ENCODE measurements around the gene MVB12B.

GRCh38 chr9:126496181-126496576 lies 169.6 kb downstream of the MVB12B start:
- no peak for TF ChIP-seq CTCF (IDR thresholded peaks at IDR 0.05)
- TF ChIP-seq POLR2A (IDR thresholded peaks at IDR 0.05): no peak
- no peak for TF ChIP-seq EP300 (IDR thresholded peaks at IDR 0.05; ENCODE audit: low read depth)
- TF ChIP-seq POLR2AphosphoS5 (IDR thresholded peaks at IDR 0.05): no peak
